ENCODE results near the gene CYB5R3.

Gene CYB5R3
- 14.4 to 77.7 (median 33.3) reads per million in 18 experiments for total RNA-seq

DNA sequence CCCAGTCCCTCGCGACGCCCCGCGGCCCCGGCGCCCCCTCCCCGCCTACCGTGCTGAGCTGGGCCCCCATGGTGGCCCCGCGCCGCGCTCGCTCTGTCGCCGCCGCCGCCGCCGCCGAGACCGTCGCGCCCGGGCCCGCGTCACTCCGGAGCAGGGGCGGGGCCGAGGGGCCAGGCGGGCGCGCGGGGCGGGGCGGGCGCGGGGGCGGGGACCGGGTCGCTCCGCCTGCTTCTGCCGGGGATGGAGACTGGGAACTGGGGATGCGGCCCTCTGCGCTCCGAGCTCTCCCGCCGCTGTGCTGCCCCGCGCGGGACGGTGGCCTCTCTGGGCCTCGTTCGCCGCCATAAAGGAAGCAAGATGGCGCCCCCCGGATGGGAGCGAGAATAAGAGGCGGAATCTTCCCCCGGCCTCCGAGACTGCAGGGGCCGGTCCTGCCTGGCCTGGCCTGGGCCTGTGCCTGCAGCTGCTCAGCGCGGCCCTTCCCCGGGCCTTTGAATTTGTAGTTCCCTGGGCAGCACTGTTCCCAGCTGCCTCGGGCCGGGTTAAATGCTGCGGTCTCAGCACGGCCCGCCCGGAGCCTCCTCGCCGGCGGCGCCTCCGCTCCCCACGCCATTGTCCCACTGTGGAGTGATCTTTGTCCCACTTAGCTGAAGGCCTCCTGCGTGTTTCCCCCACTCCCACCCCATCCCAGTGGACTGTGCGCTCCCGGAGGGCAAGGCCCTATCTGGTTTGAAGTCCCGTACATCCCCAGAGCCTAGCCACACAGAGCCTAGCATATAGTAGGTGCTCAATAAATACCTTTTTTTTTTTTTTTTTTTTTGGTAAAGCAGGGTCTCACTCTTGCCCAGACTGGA is at the start of gene CYB5R3:
TSS of gene CYB5R3 (minus strand) at position 147 of the 854 bp plus-strand sequence. CDS start at position 70, 77 bp downstream.
- peak; percentile 77 to 87 for DNase-seq

DNA sequence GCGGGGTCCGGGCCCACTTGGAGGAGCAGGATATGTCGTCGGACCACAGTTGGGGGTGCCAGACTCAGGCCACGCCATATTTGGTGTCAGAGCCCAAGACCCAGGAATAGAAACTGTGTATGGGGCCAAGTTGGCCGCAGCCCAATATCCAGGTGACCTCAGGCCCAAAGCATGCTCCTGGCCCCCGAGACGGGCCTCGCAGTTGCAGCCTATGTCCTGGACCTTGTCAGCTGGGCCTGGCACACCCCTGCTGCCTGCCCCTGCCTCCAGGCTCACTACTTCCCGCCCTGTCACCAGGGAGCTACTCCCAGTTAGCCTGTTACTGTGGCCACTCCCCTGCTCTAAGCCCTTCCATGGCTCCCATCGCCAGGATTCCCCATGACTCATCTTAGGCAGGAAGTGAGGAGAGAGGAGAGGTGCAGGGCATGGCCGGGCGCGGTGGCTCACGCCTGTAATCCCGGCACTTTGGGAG is 48.4 kb upstream of the CYB5R3 start:
- no peak for DNase-seq

DNA sequence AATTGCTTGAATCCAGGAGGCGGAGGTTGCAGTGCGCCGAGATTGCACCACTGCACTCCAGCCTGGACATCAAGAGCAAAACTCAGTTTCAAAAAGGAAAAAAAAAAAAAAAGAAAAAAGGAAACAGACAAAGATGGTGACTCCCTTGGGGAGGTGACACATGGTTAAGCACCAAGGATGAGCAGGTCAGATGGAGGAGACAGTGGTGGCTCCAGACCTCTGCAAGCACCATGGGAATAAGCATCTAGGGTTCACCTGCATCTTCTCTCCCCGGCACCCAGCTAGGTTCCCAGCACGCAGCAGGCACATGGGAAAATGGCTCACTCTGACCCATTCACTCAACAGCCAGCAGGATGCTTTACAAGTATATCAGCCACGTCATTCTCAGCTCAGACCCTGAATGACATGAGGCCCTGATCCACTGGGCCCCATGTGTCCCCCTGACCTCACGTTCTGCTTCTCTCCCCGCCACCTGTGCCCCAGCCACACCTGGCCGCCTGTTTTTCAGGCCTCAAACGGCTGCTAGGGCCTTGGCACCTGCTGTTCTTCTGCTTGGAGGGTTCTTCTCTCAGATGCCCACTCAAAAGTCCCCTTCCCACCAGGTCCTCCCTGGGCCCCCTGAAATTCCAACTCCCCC is 47.3 kb upstream of the CYB5R3 start:
- no peak for DNase-seq

DNA sequence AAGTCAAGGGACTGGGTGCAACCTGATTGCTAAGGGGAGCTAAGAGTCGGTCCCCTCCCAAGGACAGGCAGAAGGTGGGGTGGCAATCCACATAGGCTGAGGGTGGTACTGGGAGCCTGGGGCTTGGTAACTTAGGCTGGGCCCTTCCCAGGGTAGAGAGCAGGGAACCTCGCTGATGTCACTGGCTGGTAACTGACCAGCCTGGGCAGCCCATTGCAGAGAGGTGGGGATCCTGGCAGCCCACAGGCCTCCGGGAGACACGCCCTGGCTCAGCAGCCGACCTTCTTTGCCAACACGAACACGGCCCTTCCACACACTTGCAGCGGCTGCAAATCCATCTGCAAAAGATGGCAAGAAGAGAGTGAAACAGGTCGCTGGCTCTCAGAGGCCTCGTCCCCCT is 46.1 kb upstream of the CYB5R3 start:
- no peak for DNase-seq

DNA sequence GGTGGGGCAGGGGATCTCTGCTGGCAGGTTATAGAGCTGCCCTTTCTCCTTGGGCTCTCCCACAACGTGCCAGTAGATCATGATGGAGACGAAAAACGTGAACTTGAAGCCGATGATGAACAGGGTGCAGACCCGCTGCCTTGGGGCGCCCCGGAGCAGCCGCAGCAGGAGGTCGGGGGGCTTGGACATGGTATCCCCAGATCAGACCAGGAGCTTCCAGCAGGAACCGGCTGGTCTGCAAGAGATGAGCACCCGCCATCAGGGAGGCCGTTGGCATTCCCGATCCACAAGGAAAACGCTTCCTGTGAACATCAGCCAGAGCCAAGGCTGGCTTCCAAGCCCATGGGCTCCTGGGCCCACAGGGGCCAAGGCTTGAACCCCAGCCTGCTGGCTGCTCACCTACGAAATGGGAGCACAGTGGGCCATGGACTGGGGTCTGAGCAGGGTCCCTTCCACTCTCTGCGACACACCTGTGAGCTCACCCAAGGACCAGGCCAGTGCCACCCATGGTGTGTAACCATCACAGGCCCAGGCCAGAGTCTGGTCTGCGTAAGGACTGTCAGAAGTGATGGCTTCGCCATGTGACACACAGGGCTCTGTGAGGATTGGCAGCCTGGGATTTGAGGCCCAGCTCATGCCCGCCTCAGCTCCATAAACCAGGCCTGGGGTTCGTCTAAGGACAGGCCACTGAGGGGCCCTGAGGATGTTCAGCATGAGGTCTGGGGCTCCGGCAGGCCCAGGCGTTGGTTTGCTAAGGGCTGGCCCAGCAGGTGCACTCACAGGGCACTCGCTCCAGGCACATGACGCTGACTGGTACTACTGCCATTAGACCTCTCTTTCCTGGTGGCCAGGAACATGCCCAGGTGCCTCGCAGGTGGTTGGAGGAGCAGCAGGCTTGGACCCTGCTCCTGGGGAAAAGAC is 44.8 kb upstream of the CYB5R3 start:
- no peak for DNase-seq

DNA sequence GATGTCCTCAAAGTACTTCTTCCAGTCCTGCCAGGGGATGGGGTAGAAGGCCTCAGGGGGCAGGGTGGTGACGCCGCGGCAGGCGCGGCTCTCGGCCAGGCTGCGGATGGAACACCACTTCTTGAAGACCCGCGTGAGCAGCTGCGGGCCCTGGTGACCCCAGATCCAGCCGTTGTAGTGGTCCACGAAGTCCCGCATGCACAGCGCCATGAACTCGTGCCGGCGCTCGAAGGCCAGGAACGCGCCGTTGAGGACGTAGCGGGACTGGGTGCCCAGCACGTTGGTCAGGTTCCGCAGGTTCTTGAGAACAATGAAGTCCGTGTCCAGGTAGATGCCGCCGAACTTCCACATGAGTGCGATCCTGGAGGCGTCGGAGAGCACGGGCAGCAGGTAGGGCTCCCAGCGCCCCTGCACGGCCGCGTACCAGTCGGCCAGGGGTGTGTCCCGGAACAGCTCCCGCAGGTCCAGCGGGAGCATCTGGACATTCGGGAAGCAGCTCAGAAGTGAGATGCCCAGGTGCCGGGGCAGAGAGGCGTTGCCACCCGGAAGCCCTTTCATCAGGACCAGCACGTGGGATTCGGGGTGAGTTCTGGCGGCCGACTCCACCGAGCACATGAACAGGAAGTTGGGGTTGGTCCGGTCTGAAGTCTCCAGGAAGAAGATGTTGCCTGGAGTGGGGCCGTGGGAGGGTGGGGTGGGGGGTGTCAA is 44.0 kb upstream of the CYB5R3 start:
- DNase-seq: no peak

DNA sequence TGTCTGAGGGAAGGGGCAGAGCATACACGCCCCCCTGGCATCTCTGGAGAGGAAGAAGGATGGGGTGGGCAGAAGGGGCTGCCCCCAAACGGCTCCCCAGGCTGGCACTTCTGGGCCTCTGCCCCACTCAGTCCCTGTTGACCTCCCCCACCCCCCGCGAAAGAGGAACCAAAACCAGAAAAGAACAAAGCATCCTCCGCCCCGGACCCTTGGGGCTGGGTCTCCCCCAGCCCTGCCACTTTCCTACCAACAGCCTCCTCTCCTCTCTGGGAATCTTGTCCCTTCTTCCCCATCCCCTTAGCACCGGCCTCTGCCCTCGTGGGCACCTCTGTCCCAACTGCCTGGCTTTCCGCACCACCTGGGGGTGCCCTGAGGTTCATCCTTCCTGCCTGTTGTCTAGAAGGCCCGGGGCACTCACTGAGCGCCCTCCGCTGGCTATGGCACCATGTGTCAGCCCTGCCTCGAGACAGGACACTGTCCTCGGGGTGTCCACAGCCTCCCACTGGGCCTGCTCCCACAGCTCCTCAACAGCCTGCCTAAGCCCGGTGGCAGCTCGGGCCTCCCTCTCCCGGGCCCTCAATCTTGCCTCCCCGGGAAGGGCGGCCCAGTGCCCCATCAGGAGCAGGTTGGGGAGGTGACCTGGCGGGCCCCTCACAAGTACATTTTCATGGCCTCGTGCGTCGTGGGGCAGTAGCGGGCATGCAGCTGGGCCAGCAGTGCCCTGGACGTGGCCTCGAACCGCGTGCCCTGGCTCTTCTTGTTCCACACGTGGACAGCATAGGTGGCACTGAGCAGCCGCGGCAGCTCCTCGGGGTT is 43.3 kb upstream of the CYB5R3 start:
- DNase-seq: peak in 1 of 2 donors; percentile 43

DNA sequence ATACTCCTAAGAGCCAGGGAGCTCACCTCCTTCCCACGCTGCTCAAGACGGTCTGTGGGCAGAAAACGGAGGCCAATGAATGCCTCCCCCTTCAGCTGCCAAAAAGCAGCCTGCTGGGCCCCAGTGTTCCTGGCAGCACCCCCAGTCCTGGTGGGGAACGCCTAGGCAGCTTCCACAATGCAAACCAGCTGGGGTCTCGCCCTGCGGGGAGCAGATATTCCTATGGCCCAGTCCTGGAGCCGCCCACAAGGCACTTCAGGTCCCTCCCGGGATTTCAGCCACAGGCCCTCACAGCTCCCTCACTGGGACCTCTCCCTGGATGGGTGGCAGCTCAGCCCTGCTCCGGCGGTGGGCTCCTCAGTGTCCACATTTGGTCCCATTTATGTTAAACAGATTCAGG is 42.2 kb upstream of the CYB5R3 start:
- DNase-seq: no peak

DNA sequence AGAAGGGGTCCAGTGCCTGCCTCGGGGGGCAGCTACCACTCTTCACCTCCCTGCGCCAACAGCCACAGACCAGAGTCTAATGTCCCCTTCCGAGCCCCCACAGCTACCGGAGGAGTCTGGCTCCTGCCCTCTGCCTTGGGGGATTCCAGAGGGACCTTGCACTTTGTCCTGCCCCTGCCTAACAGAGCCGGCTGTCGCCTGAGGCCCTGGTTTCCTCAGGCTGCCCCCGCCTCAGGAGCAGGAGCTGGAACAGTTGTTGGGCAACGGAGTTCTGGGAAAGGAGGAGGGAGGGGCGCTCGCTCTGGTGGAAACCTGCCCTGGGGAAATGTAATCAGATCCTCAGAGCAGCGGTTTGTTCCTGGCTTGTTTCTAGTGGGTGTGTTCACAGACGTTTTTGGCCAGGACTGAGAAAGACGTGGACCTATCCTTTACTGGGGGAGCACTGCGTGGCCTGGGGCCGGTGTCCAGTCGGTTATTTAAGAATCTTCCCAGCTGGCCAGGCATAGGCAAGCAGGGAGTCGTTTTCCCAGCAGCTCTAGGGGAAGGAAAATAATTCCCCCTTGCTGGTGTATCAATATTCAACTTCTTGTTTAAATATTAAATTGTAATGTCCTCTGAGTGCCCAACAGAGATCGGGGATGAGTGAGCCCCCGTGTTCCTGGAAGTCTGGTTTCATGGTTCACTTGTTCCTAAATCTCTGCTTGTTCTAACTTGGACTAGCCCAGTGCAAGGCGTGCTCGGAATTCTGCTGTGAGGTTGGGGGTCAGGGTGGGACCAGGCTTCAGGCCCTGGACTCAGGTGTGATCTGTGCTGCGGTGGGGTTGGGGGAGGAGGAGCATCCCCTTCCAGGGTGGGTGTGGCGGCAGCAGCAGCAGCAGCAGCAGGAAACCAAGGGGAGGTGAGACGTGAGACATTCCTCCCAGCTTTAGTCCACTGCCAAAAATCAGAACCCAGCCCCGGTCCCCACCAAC is 39.3 kb upstream of the CYB5R3 start:
- DNase-seq: no peak

DNA sequence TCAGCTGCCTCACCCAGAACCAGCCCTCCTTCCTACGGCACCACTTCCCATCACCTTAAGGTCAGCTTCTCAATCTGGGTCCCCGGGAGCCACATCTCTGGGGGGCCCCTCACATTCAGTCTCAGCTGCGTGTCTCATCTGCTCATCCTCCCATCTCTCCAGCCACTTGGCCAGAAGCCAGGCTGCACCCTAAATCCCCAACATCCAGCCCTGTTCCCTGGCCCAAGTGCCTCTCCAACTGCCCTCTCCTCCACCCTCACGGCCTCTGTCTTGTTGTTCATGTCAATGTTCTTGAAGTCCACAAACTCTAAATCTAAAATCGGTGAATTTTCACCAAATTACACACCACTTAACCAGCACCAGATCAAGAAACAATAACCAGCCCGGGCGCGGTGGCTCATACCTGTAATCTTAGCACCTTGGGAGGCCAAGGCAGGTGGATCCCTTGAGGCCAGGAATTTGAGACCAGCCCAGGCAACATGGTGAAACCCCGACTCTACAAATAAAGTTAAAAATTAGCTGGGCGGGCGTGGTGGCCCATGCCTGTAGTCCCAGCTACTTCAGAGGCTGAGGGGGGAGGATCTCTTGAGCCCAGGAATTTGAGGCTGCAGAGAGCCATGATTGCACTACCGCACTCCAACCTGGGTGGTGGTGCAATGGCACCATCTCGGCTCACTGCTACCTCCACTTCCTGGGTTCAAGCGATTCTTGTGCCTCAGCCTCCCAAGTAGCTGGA is 37.7 kb upstream of the CYB5R3 start:
- no peak for DNase-seq

DNA sequence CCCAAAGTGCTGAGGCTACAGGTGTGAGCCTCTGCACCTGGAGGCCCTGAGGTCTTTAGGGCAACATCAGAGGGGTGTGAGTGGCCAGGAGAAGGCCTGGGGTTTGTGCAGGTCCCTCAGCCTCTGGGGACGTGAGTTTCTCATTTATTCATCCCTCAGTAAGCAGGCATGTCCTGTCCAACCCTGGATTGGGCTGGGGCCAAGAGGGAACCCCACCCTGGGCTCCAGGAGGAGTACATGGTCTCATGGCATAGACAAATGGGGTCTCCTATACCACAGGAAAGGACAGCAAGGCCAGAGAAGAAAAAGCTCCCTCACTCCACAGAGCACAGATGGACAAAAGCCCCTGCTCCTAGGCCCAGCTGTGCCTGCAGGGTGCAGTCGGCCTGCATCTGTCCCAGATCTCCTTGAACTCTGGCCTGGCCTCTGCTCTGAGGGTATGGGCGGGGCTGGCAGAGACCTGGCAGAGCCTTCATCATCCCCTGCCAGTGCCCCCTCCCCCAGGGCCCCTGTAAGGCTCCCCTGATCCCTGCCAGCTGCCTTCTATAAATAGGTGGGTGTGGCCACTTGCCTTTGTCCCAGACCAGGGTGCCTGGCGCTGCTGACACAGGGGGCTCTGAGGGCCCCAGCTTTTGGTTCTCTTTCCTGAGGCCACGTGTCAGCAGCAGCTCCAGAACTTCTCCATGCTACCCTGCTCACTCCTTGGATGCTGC is 36.9 kb upstream of the CYB5R3 start:
- DNase-seq: no peak

DNA sequence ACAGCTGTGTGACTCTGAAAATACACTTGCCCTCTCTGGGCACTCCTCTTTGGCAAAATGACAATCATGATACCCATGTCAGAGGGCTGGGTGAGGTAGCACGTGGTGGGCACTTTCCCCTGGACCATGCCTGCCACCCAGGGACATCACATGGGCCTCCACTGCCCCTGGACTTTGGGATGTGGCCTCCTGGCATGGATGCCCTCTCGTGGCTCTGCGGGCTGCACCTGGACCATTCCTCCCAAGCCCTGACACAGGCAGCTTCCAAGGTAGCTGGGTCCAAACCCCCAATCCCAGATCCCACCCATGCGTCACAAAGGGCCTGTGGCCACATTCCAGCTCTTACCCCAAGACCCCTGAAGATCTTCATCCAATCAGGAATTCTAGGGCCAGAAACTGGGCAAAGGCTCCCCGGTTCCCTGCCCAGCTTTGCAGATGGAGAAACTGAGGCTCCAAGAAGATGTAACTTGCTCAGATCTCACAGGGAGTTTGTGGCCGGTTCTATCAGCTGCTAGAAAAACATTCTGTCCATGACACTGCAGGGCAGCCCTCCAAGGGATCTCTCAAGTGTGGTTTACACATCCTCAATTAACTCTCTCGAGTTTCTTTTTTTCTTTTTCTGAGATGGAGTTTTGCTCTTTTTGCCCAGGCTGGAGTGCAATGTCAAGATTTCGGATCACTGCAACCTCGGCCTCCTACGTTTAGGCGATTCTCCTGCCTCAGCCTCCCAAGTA is 35.4 kb upstream of the CYB5R3 start:
- no peak for DNase-seq

DNA sequence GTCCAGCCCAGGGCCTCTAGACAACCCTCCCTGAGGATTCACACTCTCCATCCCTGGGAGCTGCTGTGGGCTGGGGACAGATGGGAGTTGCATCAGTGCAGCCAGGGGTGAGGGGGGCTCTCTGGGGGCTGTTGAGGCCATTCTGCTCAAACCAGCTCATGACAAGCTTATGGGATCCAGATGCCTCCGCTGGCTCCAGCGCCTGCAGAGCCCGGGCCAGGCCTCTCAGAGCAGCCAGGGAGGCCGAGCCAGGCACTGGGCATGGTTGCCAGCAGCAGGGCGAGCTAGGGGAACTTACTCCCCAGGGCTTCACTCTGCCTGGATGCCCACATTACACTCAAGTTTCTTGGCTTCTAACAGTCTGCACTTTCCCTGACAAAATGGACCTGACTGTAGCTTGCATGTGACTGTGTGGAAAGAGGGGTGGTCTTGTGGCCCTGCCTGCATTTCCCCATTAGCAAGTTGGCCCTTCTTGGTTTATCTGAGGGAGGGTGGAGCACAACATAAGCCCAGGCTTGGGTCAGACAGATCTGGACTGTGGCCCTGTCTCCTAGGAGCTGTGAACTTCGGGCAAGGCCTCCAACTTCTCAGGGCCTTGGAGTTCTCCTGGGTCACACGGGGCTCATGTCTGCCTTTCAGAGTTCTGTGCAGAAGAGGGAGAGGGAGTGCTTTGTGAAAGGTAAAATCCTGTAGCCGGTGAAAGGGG is 34.5 kb upstream of the CYB5R3 start:
- DNase-seq: no peak

DNA sequence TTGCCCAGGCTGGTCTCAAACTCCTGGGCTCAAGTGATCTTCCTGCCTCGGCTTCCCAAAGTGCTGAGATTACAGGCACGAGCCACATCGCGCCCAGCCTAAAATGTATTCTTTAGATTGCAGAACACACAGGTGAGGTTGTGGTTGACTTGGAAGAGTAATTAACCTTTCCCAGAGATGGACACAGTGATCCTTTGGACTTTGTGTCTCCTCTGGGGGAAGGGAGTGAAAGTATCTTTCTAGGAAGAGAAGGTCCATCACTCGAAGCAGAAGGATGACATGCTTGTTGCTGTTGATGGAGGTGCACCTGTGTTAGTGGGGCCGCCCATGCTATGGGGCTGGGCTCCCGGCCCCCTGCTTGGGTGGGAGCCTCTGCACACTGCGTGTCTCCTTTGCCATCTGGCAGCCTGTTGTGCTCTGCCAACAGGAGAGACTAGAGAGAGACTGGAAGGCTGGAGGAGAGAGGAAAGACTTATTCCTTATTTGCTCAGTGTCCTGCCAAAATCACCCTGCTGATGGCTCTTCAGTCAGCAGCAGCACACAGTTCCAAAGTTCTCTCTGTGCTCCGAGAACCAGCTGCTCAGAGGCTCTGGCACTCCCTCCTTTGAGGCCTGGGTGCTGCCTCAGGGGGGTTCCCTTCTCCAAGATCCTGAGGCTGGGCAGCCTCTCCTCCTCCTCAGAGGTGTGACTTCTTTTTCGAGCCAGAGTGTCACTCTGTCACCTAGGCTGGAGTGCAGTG is 33.1 kb upstream of the CYB5R3 start:
- no peak for DNase-seq

DNA sequence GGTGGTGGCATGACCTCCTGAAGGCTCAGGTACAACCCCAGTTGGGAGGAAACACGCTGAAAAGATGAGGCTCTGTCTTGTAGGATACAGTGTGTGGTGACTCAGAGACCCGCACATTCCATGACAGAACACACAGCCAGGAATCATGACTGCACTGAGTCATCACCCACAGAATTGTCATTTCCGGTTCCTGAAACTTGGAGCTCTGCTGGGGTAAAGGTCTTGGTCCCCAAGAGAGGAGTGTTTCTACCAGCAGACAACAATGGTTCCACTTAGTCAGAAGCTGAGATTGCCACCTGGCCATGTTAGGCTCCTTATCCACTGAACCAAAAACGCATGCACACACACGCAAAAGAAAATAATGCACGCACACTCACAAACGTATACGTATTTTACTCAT is 31.5 kb upstream of the CYB5R3 start:
- DNase-seq: peak; percentile 93 to 94

DNA sequence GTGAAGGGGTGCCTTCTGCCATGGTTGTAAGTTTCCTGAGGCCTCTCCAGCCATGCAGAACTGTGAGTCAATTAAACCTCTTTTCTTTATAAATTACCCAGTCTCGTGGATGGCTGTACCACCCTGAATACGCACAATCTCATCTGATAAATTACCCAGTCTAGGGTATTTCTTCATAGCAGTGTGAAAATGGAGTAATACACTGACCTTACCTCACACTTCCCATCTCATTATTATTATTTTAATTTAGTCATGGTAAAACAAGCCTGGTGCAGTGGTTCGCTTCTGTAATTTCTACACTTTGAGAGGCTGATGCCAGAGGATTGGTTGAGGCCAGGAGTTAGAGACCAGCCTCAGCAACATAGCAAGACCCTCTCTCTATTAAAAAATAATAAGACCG is 30.5 kb upstream of the CYB5R3 start:
- peak in 1 of 2 donors; percentile 42 for DNase-seq
